Measurements from ENCODE around the gene DYNC1LI1. TPM values are rescaled to one million over a fixed set of nuclear protein-coding genes. Genes with fewer than 3 reads are reported as not detected.
A peak's percentile ranks its signal among the peaks of the same experiment; 100 is the strongest.

DYNC1LI1 gene
- total RNA-seq, 1 experiment from 2014 or later = 56.2 TPM

DNA sequence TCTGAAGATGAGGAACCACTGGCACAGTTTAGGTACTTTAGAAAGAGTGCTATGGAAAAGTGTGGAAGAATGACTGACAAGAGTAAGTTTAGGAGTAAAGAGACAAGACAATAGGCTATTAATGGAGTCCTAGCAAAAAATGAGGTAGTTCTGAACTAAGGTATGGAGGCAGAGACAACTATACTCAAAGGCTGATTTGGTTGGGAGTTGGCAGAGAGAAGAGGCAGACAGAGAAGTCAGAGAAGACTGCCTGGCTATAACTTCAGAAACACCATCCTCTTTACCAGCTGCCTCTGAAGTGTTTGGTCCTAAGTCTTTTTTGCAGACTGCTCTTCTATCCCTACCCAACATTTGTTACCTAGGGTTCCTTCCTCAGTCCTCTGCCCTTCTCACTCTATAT, 19.2 kb downstream of the DYNC1LI1 start:
- Histone ChIP-seq H2BK15ac (ENCODE audit: low read depth, low read length) (no peak overlapping the region), H3K27me3 (ENCODE audit: insufficient read depth, low read length) (no peaks in the 10 kb centered on the region), H2BK20ac (ENCODE audit: low read depth, low read length, poor library complexity, severe bottlenecking) (no peak overlapping the region), H2BK12ac (ENCODE audit: insufficient read length, low read depth, low read length) (no peak overlapping the region), H3K79me2 (ENCODE audit: insufficient read depth, low read length) (peaks cover 12% of the 10 kb centered on the region; the same call in 1 of the 2 replicates), H4K91ac (ENCODE audit: insufficient read length, low read depth, low read length) (no peak overlapping the region), H2AK5ac (ENCODE audit: insufficient read length, low read length) (no peak overlapping the region), H4K5ac (ENCODE audit: insufficient read length, low read depth, low read length) (no peak overlapping the region), H3K18ac (ENCODE audit: insufficient read length, low read depth, low read length) (no peak overlapping the region), H3K4ac (ENCODE audit: low read depth, low read length) (no peak overlapping the region), H2BK5ac (ENCODE audit: insufficient read length, low read length) (no peak overlapping the region), H3K4me1 (ENCODE audit: insufficient read depth, low read length) (no peaks in the 10 kb centered on the region), H3K79me1 (ENCODE audit: insufficient read depth, low read depth, low read length, poor library complexity, severe bottlenecking) (peaks cover 4% of the 10 kb centered on the region), H3K4me2 (ENCODE audit: insufficient read depth, insufficient read length, low read length) (no peak overlapping the region), H2AFZ (ENCODE audit: low read length) (no peak overlapping the region), H3K27ac (ENCODE audit: insufficient read length, low read depth, low read length) (no peak overlapping the region), H2BK120ac (ENCODE audit: low read depth, low read length, poor library complexity, severe bottlenecking) (no peak overlapping the region), H3T11ph (ENCODE audit: low read length) (no peak overlapping the region), H3K9me3 (ENCODE audit: control insufficient read depth, low read depth, low read length) (no peaks in the 10 kb centered on the region), H3K23me2 (ENCODE audit: insufficient read length, low read depth, low read length, poor library complexity, severe bottlenecking) (no peaks in the 10 kb centered on the region), H4K20me1 (ENCODE audit: control insufficient read depth, insufficient read depth, insufficient read length) (no peaks in the 10 kb centered on the region), H3K14ac (ENCODE audit: insufficient read depth, low read length) (no peak overlapping the region), H4K8ac (replicated peaks; ENCODE audit: insufficient read length, low read depth, low read length) (no peak overlapping the region), H3K56ac (ENCODE audit: insufficient read length, low read depth, low read length) (no peak overlapping the region), H3K23ac (ENCODE audit: insufficient read length, low read depth, low read length) (no peak overlapping the region), H3K9ac (ENCODE audit: extremely low read depth, insufficient read length, low read length) (no peak overlapping the region)
- Mint-ChIP-seq H3K4me3 (no peak overlapping the region), H3K27me3 (ENCODE audit: low read depth) (no peaks in the 10 kb centered on the region), H3K9me3 (no peaks in the 10 kb centered on the region), H3K4me1 (peaks cover 24 to 26% of the 10 kb centered on the region in 2 experiments), H3K36me3 (ENCODE audit: insufficient read depth in 1 of 3, low read depth in 3 of 3) (peaks cover 0 to 3% (median 2%) of the 10 kb centered on the region in 3 experiments; a peak in 1 of 7 replicates), H3K27ac (peak overlapping the region in 1 of 3 experiments; percentile 12; a peak in 1 of 7 replicates)
- DNase-seq = no peak
- TF ChIP-seq, protein P1, sequence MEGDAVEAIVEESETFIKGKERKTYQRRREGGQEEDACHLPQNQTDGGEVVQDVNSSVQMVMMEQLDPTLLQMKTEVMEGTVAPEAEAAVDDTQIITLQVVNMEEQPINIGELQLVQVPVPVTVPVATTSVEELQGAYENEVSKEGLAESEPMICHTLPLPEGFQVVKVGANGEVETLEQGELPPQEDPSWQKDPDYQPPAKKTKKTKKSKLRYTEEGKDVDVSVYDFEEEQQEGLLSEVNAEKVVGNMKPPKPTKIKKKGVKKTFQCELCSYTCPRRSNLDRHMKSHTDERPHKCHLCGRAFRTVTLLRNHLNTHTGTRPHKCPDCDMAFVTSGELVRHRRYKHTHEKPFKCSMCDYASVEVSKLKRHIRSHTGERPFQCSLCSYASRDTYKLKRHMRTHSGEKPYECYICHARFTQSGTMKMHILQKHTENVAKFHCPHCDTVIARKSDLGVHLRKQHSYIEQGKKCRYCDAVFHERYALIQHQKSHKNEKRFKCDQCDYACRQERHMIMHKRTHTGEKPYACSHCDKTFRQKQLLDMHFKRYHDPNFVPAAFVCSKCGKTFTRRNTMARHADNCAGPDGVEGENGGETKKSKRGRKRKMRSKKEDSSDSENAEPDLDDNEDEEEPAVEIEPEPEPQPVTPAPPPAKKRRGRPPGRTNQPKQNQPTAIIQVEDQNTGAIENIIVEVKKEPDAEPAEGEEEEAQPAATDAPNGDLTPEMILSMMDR (conservative IDR thresholded peaks at IDR 0.05) = no peak

Data from H9 (cell line).